GM18858 (cell line): ENCODE results near the gene MYO19.
A peak's percentile ranks its signal among the peaks of the same experiment; 100 is the strongest.

ENCODE experiments used
- ATAC-seq: cut with Tn5 transposase; IDR thresholded peaks from one replicate; pipeline ENCODE4 v1.9.1; 2021; ENCODE audit not compliant: unreplicated experiment

Gene MYO19

DNA sequence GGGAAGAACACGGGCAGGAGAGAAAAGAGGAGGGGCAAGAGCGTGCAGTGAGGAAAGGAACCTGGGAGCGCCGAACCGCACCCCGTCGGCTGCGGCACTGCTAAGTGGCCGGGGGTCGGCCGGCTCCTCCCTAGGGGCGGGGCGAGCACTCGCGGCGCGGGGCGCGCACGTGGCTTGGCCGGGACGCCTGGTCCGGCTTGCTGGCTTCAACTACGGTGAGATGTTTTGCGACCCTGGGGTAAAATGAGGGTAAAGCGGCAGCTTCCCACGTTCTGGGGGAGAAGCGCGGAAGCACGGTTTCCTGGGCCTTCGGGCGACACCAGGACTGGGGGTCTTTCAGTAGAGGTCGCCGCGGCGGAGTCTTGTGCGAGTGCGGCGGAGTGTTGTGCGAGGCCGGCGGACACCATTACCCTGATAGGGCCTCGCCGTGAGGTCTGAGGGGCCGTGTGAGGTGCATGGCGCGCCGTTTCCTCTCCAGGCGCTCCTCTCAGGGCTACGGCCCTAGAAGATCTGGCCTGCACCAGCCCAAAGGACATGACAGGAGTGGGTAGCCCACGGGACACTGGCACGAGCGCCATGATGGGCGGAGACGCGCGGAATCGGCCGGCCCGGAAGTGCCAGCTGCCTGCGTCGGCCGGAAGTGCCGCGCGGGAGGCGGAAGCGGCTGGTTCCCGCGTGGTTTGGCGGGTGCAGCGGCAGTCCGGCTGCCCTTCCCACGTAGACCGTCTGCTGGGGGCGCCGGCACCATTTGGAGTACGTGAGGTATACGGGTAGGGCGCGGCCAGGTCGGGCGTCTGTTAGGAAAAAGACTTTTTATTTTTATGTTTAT lies at the start of gene MYO19, which contains the start of gene PIGW:
Gene MYO19 (minus strand): TSS at position 29 of the 829 bp plus-strand sequence. CDS start 2,330 bp downstream, outside the sequence.
Gene PIGW (plus strand): TSS at position 148 of the 829 bp plus-strand sequence. CDS start 2,115 bp downstream, outside the sequence.
- ATAC-seq, result peak; percentile 35

- no peak for ATAC-seq
Measured at GRCh38 chr17:36583787-36584186, 49.1 kb upstream of the MYO19 start.

DNA sequence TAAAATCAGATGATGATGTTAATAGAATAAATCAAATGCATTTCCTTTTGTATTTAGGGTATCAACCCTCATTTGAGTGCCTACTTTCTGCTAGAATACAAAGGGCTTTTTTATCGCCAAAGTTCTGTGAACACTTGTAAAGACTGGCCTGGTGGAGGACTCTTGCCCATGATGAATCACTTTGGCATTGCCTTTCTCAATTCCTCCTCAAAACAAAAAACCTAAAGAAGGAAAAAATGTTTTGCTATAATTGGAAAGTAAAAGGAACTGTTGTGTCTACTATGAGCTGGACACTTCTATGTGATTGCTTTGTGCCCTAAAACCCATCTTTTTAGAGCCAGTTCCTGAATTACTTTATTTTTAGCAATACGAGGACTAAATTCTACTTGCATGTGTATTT lies 44.0 kb upstream of the MYO19 start:
- no peak for ATAC-seq

DNA sequence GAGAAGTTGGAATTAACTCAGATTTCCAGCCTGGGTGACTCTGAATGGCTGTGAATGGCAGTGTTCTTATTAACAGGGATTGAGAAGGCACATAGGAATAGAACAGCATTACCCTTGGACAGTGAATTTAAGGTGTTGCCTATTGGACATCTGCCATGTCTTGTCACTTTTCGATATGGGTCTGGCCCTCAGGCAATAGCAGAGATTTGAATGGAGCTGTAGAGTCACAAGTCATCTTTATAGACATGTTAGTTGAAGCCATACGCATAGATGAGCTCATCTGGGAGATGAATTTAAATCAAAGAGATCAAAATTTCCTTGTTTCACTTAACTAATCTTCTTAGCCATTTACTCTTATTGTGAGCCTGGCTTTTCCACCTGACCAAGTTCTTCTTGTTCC lies 42.1 kb upstream of the MYO19 start:
- ATAC-seq, result no peak

GRCh38 chr17:36575028-36575427 lies 40.4 kb upstream of the MYO19 start:
- ATAC-seq, result no peak

DNA sequence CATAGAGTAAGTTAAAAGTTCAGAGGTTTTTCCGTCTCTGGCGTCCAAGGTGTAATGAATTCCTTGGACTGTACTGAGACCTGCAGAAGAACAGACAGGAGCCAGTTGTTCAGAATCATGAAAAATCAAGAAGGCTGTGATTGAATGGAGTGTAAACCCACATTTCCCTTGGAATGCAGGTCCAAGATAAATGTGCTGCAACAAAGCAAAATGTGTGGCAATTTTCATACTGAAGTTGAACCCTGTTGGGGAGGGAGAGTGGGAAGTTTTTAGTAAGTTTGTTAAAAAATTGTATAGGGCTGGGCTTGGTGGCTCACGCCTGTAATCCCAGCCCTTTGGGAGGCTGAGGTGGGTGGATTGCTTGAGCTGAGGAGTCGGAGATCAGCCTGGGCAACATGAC lies 31.4 kb upstream of the MYO19 start:
- ATAC-seq, result no peak

DNA sequence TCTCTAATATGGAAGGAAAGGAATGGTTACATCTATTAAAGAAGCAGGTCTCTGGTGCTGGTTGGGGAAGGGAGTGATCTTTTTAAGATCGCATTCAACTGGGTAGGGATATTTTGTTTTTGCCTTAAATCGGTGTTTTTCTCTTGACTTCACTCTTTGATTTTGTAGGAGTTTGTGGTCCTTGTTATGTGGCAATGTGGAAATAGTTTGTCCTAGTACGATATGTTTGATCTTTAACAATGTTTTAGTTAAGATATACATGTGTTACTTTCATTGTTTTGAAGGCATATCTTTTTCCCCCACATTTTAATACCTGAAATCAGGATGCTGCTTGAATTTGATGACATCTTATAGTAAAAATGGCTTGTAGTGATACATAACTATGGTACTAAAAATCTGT lies 18.8 kb upstream of the MYO19 start:
- ATAC-seq, result no peak

DNA sequence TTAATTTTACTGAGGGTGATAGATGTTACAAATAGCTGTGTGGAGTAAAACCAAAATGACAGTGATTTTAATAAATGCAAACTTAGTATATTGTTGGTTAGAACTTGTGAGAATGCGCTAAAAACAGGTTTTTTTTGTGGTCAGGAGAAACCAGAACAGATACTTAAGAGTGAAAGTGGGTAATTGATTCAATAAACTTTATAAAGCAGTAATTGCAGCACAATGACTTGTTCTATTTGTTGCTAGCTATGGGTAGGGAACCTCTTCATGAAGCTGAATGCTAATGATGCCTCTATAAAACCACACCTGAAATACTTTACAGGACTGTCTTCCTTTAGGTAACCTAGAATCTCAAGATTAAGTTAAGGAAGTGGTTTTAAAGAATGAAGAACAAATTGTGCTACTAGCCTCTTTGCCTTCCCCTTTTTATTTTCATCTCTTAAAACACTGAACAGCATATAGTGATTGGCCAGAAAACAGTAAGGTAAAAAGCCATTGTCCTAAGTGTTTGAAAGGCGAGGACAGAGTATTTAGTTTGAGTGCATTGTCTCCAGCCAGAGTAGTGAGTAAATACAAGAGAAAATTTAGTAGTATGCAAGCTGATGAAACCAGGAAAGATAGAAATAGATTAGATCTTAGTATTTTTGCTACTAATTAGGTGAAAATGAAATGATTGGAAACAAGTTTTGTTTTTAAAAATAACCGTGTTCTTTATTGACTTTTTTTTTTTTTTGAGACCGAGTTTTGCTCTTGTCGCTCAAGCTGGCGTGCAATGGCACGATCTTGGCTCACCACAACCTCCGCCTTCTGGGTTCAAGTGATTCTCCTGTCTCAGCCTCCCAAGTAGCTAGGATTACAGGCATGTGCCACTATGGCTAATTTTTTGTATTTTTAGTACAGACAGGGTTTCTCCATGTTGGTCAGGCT lies 16.1 kb upstream of the MYO19 start:
- no peak for ATAC-seq

DNA sequence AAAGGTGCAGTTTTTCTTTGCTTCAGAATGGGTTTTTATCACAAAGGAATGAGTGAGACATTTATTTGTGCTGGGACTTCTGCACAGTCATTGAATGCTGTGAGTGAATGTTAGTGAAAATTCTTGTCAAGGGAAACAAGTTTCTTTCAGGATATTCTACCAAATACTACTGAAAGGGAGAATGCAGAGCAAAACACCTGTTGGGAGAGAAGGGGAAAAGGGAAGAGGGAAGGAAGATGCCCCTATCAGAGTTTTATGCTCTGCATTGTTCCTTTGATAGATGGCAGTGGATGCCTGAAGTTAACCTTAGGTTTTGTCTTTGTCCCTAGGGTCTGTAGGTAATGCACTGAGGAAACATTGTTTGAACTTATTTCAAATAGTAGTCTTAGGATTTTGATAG lies 13.1 kb upstream of the MYO19 start:
- no peak for ATAC-seq

GRCh38 chr17:36546418-36547093 lies 11.9 kb upstream of the MYO19 start:
- ATAC-seq, result no peak

GRCh38 chr17:36545465-36546417 lies 11.1 kb upstream of the MYO19 start:
- ATAC-seq, result peak; percentile 45

GRCh38 chr17:36545077-36545464 lies 10.4 kb upstream of the MYO19 start:
- peak; percentile 17 for ATAC-seq

GRCh38 chr17:36544307-36545076 lies 9.8 kb upstream of the MYO19 start, which contains the start of gene GGNBP2:
Gene GGNBP2 (plus strand): TSS chr17:36544919. CDS start chr17:36545725, 806 bp downstream.
- peak; percentile 33 for ATAC-seq

DNA sequence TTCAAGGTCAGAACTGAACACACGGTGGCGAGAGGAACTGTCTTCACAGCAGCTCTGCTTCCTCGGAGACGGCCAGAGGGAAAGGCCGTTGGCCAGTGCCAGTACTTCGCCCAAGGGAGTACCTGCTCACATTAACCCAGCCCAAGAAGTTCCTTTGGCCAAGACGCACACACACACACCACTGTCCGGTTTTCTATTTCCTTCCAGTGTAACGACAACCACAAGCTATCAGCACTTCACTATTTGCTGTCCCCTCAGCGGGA lies 9.3 kb upstream of the MYO19 start:
- no peak for ATAC-seq

GRCh38 chr17:36542755-36543154 lies 8.1 kb upstream of the MYO19 start:
- ATAC-seq, result no peak

DNA sequence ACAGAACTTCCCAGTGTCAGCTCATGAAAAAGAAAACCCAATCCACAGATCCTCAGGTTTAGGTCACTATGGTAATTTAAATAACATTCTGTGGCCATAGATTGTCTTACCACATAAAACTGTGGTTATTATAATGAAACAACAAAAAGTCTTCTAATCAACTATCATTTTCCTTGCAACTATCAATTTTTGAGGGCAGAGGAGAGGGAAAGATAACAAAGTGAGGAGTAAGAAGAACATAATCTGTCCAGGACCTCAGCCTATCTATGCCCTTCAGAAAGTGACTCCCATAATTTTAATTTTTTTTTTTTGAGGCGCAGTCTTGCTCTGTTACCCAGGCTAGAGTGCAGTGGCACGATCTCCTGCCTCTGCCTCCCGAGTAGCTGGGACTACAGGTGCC lies 6.0 kb upstream of the MYO19 start:
- ATAC-seq, result no peak

- ATAC-seq, result no peak
Measured at GRCh38 chr17:36535669-36536081, 1.0 kb upstream of the MYO19 start.

- peak; percentile 23 for ATAC-seq
Measured at GRCh38 chr17:36533935-36534839, 481 bp downstream of the MYO19 start.
